A673 (cell line): ENCODE data around the gene COBL.

ENCODE experiments used
- EZH2 ChIP-seq: fragments of 200-600 bp; sonication (generic); IDR thresholded peaks from 2 replicates; pipeline ENCODE4 v1.6.1; 2017; ENCODE audit warnings: borderline replicate concordance, low read depth, mild to moderate bottlenecking, mixed read lengths, antibody characterized with exemption, low read length; ENCODE audit not compliant: poor library complexity, severe bottlenecking
- TF ChIP-seq, protein P1 (sequence below): fragments of 300-800, 200-600 bp; sonication (generic); conservative IDR thresholded peaks from 2 replicates; pipeline ENCODE4 v1.5.1; 2017; ENCODE audit warnings: low read depth, mild to moderate bottlenecking, antibody characterized with exemption, low read length, moderate library complexity, mixed read lengths

DNA sequence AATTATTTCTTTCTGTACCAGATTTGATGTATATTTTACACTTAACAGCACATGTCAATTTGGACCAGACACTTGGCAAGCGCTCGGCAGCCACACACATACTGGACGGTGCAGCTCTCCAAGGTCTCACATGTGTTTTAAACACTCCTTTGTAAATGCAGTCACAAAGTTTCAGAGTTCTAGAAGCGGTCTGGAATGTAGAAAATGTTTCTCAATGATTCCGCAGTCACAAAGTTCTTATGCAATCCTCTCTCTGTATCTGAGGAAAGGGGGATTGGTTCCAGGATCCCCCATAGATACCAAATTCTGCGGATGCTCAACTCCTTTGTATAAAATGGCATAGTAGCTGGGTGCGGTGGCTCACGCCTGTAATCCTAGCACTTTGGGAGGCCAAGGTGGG is 280.9 kb downstream of the COBL start:
- TF ChIP-seq, protein P1, sequence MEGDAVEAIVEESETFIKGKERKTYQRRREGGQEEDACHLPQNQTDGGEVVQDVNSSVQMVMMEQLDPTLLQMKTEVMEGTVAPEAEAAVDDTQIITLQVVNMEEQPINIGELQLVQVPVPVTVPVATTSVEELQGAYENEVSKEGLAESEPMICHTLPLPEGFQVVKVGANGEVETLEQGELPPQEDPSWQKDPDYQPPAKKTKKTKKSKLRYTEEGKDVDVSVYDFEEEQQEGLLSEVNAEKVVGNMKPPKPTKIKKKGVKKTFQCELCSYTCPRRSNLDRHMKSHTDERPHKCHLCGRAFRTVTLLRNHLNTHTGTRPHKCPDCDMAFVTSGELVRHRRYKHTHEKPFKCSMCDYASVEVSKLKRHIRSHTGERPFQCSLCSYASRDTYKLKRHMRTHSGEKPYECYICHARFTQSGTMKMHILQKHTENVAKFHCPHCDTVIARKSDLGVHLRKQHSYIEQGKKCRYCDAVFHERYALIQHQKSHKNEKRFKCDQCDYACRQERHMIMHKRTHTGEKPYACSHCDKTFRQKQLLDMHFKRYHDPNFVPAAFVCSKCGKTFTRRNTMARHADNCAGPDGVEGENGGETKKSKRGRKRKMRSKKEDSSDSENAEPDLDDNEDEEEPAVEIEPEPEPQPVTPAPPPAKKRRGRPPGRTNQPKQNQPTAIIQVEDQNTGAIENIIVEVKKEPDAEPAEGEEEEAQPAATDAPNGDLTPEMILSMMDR: no peak
- TF ChIP-seq EZH2: no peak
